ENCODE results near the gene TMC3. TPM values are rescaled to one million over a fixed set of nuclear protein-coding genes. Genes with fewer than 3 reads are reported as not detected.

Gene TMC3
- total and polyA plus RNA-seq, 9 of the 15 experiments (the other 6 are each of a cell fraction or from before 2014, with no cell fraction given), result 0.01 to 0.14 TPM; not detected in 7

DNA sequence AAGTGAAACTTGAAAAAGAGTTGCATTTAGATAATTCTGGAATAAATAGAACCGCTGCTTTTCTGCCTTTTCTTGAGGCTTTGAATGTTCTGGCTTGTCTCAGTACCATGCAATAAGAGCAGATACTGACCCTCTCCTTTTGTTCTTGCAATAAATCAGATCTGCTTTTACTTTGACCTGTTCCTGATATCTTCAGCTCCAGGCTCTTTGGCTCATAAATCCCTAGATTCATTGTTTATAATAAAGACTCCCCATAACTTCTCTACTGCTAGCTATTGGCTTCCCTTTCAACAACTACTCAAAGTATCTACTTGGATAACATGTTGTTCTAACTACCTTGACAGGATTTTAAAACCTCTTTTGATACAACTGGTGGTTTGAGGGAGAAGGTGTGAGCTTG is 47.4 kb upstream of the TMC3 start:
- POLR2A ChIA-PET, result no interaction called here
- Histone ChIP-seq H3K27ac (ENCODE audit: extremely low read depth, low read depth, low read length) (no peak overlapping the region), H3K79me2 (ENCODE audit: control insufficient read depth, insufficient read depth, low read length) (no peaks in the 10 kb centered on the region), H3K9me3 (replicated peaks; ENCODE audit: control insufficient read depth, insufficient read depth, low read depth, low read length) (no peaks in the 10 kb centered on the region), H2AFZ (ENCODE audit: low read depth, low read length) (no peak overlapping the region), H3K36me3 (ENCODE audit: control insufficient read depth, insufficient read depth, low read length) (no peaks in the 10 kb centered on the region), H3K9ac (ENCODE audit: insufficient read depth in 1 of 2, low read depth in 2 of 2, low read length in 2 of 2) (no peak overlapping the region), H4K20me1 (replicated peaks; ENCODE audit: control insufficient read depth, insufficient read depth, low read length) (no peaks in the 10 kb centered on the region), H3K4me1 (replicated peaks in 1 of 2; ENCODE audit: control insufficient read depth in 2 of 2, insufficient read depth in 2 of 2, low read length in 2 of 2) (no peaks in the 10 kb centered on the region), H3K4me3 (no peak overlapping the region), H3K27me3 (ENCODE audit: control insufficient read depth in 2 of 2, insufficient read depth in 2 of 2, low read length in 2 of 2) (peaks cover 0 to 2% of the 10 kb centered on the region in 2 experiments; a peak in 2 of 5 replicates), H3K9me1 (ENCODE audit: control insufficient read depth, insufficient read depth, low read length) (no peaks in the 10 kb centered on the region), H3K4me2 (ENCODE audit: insufficient read depth, low read length) (no peak overlapping the region)
- BruUV-seq (replicated peaks), result no TSS peak
- no peak for DNase-seq (ENCODE audit: extremely low read depth in 1 of 4, low spot score in 3 of 4)
- intact Hi-C loops (cut with micrococcal nuclease), result no loop called here
- ATAC-seq, result no peak
- FAIRE-seq, result no peak
- in situ Hi-C loops (cut with MboI), result no loop called here
- CTCF ChIA-PET (ENCODE audit: low intra/inter-chr PET ratio), result no interaction called here
- no peak for TF ChIP-seq MTA3 (IDR thresholded peaks at IDR 0.05; ENCODE audit: borderline replicate concordance)
- TF ChIP-seq, protein P1, sequence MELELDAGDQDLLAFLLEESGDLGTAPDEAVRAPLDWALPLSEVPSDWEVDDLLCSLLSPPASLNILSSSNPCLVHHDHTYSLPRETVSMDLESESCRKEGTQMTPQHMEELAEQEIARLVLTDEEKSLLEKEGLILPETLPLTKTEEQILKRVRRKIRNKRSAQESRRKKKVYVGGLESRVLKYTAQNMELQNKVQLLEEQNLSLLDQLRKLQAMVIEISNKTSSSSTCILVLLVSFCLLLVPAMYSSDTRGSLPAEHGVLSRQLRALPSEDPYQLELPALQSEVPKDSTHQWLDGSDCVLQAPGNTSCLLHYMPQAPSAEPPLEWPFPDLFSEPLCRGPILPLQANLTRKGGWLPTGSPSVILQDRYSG (tag; conservative IDR thresholded peaks at IDR 0.05; ENCODE audit: low read depth), result no peak
- TF ChIP-seq EHMT2 (IDR thresholded peaks at IDR 0.05), result no peak
- no peak for TF ChIP-seq ASH1L (IDR thresholded peaks at IDR 0.05; ENCODE audit: borderline replicate concordance, low read depth, partially characterized antibody)
- TF ChIP-seq POLR2H (tag; IDR thresholded peaks at IDR 0.05; ENCODE audit: low read depth), result no peak
- no peak for TF ChIP-seq NCOR1 (IDR thresholded peaks at IDR 0.05)
- TF ChIP-seq GABPA (tag; conservative IDR thresholded peaks at IDR 0.05; ENCODE audit: low read depth), result no peak
- TF ChIP-seq XRCC4 (IDR thresholded peaks at IDR 0.05; ENCODE audit: extremely low read depth, insufficient read depth, insufficient read length), result no peak
- TF ChIP-seq GTF2E2 (tag; IDR thresholded peaks at IDR 0.05), result no peak
- WGBS (ENCODE audit: insufficient coverage, low coverage, missing lambda C conversion rate), result 0% methylated on average over 1 of the region's 1 CpG
